Loucy (cell line): ENCODE results near the gene TCP10L.

ENCODE experiments used
- CTCF ChIP-seq: fragments of 200-600 bp; sonication (generic); conservative IDR thresholded peaks from 2 replicates; pipeline ENCODE4 v1.5.1; 2014; ENCODE audit warnings: mild to moderate bottlenecking, antibody characterized with exemption, low read length
- EZH2phosphoT487 ChIP-seq: fragments of 200-600 bp; IDR thresholded peaks from 2 replicates; pipeline ENCODE4 v1.6.1; 2018; ENCODE audit warnings: antibody characterized with exemption, mild to moderate bottlenecking, moderate library complexity, borderline replicate concordance

- TF ChIP-seq CTCF (no peak), EZH2phosphoT487 (no peak)
Measured at GRCh38 chr21:32580949-32581348, 4.4 kb downstream of the TCP10L start.
